HG03520 (cell line): Measurements from ENCODE around the gene BTBD9.

ENCODE experiments used
- ATAC-seq: cut with Tn5 transposase; IDR thresholded peaks from one replicate; pipeline ENCODE4 v1.9.1; 2021; ENCODE audit warnings: mild to moderate bottlenecking, moderate library complexity; ENCODE audit not compliant: unreplicated experiment

The BTBD9 gene

GRCh38 chr6:38156818-38157565 lies 482.7 kb downstream of the BTBD9 start:
- ATAC-seq: no peak

GRCh38 chr6:38155621-38156204 lies 484.0 kb downstream of the BTBD9 start:
- no peak for ATAC-seq

DNA sequence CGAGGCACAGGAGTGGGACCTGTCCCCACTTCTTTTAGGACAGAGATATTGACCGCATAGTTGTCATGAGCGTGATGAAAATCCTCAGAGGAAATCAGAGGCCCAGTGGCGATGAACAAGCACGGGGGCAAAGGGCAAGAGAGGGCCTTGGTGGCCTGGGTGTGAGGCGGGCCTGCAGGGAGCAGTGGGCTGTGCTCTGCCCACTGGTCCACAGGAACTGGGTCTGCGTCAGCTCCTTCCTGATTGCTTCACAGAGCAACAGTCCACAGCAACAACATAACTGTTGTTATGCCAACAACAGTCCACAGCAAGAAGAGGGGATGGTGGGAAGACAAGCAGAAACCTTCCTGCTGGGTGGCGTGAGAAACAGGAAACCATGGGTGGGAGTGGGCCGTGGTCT lies 484.6 kb downstream of the BTBD9 start:
- ATAC-seq: no peak

- ATAC-seq: no peak
Observed at GRCh38 chr6:38154731-38155130, 485.0 kb downstream of the BTBD9 start.

- ATAC-seq: no peak
Observed at GRCh38 chr6:38153798-38154345, 485.9 kb downstream of the BTBD9 start.

- ATAC-seq: no peak
Observed at GRCh38 chr6:38153076-38153797, 486.5 kb downstream of the BTBD9 start.

DNA sequence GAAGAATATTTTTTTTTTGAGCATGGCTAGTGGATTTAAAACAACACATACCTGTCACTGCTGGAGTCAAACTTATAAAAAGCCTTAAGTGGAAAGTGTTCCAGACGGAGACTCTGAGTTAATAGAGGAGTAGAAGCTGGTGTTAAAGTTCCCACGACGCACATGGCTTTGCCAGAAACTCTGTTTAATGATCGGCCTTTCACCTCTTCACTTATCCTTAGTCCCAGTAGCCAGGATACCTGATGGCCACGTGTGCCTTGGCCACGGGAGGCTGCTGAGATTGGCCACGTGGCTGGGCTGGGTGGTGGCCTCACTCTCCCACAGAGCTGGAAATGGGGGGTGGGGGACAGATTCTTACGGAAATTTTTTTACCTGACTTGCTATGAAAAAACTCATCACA lies 487.1 kb downstream of the BTBD9 start:
- no peak for ATAC-seq

GRCh38 chr6:38151580-38152500 lies 487.9 kb downstream of the BTBD9 start:
- no peak for ATAC-seq

- ATAC-seq: no peak
Observed at GRCh38 chr6:38150681-38151296, 488.9 kb downstream of the BTBD9 start.

DNA sequence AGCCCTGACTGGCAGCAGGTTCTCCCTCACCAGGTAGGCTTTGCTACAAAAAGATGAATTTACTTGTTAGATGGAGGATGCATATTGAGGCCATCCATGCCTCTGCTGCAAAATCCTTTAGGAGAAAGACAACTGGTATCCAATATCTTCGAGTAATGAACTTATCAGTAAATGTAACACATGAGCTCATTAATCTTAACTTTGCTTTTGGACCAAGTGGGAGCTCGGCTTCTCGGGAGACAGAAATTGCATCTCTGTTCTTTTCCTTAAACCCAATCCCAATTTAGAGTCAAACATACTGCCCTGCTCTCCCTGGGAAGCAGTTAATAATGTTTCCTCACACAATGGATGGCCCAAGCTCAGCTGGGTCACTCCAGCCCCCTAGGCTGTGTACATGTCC lies 489.7 kb downstream of the BTBD9 start:
- ATAC-seq: no peak

DNA sequence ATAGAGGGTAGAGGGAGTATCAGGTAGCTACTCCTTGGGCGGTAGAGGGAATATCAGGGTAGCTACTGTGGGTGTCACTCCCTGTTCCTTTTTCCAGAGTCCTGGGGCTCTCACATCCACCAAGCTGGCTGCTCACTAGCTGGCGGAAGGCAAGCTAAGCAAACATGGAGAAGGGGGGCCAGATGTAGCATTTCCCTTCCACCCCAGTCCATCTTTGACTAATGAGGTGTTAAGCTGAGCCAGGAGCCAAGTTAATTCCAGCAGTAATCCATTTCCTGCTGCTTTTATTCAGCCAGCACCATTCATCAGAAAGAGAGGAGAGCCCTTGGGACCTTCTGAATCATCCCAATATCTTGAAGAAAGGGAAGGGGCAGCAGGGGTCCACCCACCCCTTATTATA lies 490.2 kb downstream of the BTBD9 start:
- no peak for ATAC-seq

- ATAC-seq: no peak
Observed at GRCh38 chr6:38148606-38149005, 491.1 kb downstream of the BTBD9 start.

- ATAC-seq: no peak
Observed at GRCh38 chr6:38146734-38147027, 493.0 kb downstream of the BTBD9 start.

GRCh38 chr6:38146021-38146733 lies 493.6 kb downstream of the BTBD9 start:
- ATAC-seq: no peak

- ATAC-seq: no peak
Observed at GRCh38 chr6:38144365-38144945, 495.3 kb downstream of the BTBD9 start.

DNA sequence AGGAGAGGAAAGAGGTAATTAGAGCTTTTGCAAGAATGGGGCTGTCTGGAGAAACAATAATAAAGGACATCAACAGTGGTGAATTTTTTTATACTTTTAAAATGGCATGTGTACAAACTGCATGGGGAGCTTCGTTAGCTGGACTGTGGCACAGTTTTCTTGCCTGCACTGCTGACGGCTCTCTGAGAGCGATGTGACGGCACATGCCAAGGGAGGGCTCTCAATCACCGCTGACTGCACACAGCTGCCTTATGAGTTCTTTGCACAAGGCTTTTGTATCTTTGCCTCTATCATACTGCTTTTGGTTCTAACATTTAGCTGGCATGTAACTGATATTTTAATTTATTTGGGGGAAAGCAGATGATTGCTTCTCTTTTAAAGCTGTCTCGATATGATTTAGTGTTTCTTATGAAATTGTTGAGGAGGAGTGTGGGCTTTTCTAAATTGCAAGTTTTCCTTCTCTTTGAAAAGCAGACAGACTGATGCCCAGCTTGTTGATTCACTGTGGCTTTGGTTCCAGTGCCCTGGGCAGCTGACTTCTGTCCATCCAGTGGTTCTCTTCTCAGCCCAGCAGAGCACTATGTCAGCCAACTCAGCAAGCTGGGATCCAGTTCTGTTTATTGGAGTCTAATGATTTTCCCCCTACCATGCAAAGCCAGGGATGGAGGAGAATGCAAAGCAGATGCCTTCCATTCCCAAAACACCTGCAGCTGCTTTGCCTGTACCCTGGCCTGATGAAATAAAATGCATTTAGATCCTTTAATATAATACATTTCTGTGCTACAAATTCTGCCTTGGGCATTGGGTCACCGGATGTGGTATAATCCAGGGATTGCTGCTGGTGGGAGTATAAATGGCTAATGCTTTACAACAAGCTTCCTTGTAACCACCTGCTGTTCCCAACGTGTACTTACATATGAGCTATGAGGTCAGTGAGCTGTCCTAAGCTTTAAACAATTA lies 496.3 kb downstream of the BTBD9 start:
- no peak for ATAC-seq

DNA sequence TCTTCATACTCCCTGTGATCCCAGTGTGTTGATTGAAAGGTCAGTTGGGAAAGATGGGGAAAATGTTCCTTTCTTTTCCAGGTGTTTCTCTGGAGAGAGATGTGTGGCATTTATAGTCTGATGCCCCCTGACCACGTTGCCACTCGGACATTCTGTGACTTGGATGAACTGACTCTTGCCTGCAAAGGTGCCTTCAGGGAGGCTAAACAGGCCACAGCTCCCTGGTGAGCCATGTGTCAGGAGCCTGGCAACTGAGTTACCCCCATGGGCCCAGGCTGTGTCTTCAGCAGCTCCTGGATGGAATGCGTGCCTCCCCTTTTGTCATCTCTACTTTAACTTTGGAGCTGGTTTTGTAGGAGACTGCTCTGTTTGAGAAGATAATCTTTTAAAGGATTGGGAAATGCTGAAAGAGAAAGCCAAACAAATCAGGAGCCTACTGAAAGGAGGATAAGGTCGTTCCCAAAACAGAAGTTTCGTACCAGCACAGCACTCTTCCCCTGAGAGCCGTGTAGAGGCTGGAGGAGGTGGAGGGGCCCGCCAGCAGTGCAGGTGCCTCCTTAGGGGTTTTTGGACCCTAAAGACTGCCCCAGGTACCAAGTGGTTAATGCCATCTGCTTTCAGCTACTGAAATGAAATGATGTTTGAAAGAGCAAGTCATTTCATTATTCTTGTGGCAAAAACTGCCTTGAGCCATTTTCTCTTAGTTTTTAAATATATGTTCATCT lies 497.4 kb downstream of the BTBD9 start:
- ATAC-seq: no peak

GRCh38 chr6:38141716-38142115 lies 498.0 kb downstream of the BTBD9 start:
- ATAC-seq: no peak
